SH-SY5Y (cell line): ENCODE results near the gene MKI67.

Experiments
- GATA2 ChIP-seq: IDR thresholded peaks from 2 replicates; pipeline ENCODE4 v1.6.1; 2011; ENCODE audit warnings: mild to moderate bottlenecking, low read depth, low read length
- GATA3 ChIP-seq: IDR thresholded peaks from 2 replicates; pipeline ENCODE4 v1.6.1; 2011; ENCODE audit warnings: low read depth, mild to moderate bottlenecking, low read length, moderate library complexity

DNA sequence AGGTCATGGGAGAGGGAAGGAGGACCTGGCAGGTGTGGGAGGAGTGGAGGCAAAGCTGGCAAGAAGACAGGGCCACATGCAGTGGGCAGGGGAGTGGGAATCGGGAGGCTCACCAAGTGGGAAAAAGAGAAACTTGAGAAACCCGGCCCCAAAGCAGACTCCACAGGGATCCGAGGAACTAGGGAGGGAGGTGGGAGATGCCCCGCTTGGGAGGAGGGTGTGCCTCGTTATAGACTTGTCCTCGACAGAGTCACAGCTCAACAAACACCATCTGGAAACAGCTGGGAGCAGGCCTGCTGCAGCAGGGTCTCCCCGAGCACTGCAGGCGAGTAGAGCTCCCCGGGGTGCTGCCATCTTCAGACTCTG lies 54.8 kb downstream of the MKI67 start:
- TF ChIP-seq GATA2: no peak
- no peak for TF ChIP-seq GATA3
